ENCODE measurements around the gene KRT78. TPM values are rescaled to one million over a fixed set of nuclear protein-coding genes. Genes with fewer than 3 reads are reported as not detected.

The KRT78 gene
- total and polyA plus RNA-seq, 9 of the 15 experiments (the other 6 are each of a cell fraction or from before 2014, with no cell fraction given): not detected

DNA sequence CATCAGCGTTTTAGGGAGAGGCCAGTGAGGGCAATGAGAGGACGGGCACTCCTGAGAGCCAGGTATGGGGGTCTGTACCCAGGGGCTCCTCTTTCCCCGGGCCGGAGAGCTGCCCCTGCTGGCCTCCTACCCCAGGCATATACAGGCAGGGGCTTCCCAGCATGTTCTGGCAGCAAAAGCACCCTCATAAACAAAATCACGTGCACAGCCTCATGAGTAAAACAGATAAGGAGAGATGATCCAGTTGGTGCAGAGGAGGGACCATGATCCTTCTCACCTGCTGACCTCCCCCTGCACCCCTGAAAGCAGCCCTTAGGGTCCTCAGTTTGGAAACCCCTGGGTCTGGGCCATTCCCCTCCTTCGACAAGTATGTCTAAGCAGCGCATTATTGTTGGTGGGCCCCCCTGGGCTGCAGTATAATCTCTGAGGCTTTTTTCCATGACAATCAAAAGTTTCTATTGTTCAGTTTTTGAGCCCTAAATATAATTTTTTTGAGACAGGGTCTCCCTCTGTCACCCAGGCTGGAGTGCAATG, 29.8 kb downstream of the KRT78 start:
- Histone ChIP-seq H3K4me3 (no peak overlapping the region), H4K20me1 (replicated peaks; ENCODE audit: control insufficient read depth, insufficient read depth, low read length) (no peaks in the 10 kb centered on the region; the same call in 1 of the 2 replicates), H3K9ac (ENCODE audit: insufficient read depth in 1 of 2, low read depth in 2 of 2, low read length in 2 of 2) (peak overlapping the region in 1 of 2 experiments; percentile 55; a peak in 2 of 4 replicates), H3K27ac (ENCODE audit: extremely low read depth, low read depth, low read length) (no peak overlapping the region), H3K9me1 (ENCODE audit: control insufficient read depth, insufficient read depth, low read length) (peaks cover 2% of the 10 kb centered on the region), H3K27me3 (ENCODE audit: control insufficient read depth in 2 of 2, insufficient read depth in 2 of 2, low read length in 2 of 2) (peaks cover 19 to 71% of the 10 kb centered on the region in 2 experiments), H3K9me3 (replicated peaks; ENCODE audit: control insufficient read depth, insufficient read depth, low read depth, low read length) (no peaks in the 10 kb centered on the region), H3K4me1 (replicated peaks in 1 of 2; ENCODE audit: control insufficient read depth in 2 of 2, insufficient read depth in 2 of 2, low read length in 2 of 2) (no peaks in the 10 kb centered on the region; a peak in 2 of 5 replicates), H3K4me2 (ENCODE audit: insufficient read depth, low read length) (no peak overlapping the region), H3K36me3 (ENCODE audit: control insufficient read depth, insufficient read depth, low read length) (no peaks in the 10 kb centered on the region), H2AFZ (ENCODE audit: low read depth, low read length) (no peak overlapping the region), H3K79me2 (ENCODE audit: control insufficient read depth, insufficient read depth, low read length) (no peaks in the 10 kb centered on the region)
- BruUV-seq (replicated peaks): no TSS peak
- in situ Hi-C loops (cut with MboI): no loop called here
- TF ChIP-seq JUNB (CRISPR knock-in tag; conservative IDR thresholded peaks at IDR 0.05): no peak
- TF ChIP-seq KDM2B (CRISPR knock-in tag; IDR thresholded peaks at IDR 0.05): no peak
- peak; percentile 63; the same call in 1 of the 2 replicates for TF ChIP-seq BHLHE40 (IDR thresholded peaks at IDR 0.05; ENCODE audit: low read length)
- DNase-seq (ENCODE audit: extremely low read depth in 1 of 4, low spot score in 3 of 4): no peak
- POLR2A ChIA-PET: no interaction called here
- no peak for FAIRE-seq
- 0% methylated on average over 5 of the region's 7 CpGs for WGBS (ENCODE audit: insufficient coverage, low coverage, missing lambda C conversion rate)
- no peak for ATAC-seq
- intact Hi-C loops (cut with micrococcal nuclease): no loop called here
- CTCF ChIA-PET (ENCODE audit: low intra/inter-chr PET ratio): interaction anchor here (0.6 kb wide), 1 partner anchor 18 kb away, joined by 3 read pairs; no protein-coding TSS in a partner anchor

- in situ Hi-C loops (cut with MboI): no loop called here
- POLR2A ChIA-PET: no interaction called here
Measured at GRCh38 chr12:52818388-52818787, 30.4 kb downstream of the KRT78 start.

More at GRCh38 chr12:52818388-52818787, 30.4 kb downstream of the KRT78 start:
- H3K4me3 ChIP-seq: no peak overlapping the region
- H3K4me1 ChIP-seq (replicated peaks in 1 of 2; ENCODE audit: control insufficient read depth in 2 of 2, insufficient read depth in 2 of 2, low read length in 2 of 2): no peaks in the 10 kb centered on the region; a peak in 3 of 5 replicates
- ATAC-seq: no peak
- BruUV-seq (replicated peaks): no TSS peak
- no peaks in the 10 kb centered on the region for H3K9me3 ChIP-seq (replicated peaks; ENCODE audit: control insufficient read depth, insufficient read depth, low read depth, low read length)
- H3K27ac ChIP-seq (ENCODE audit: extremely low read depth, low read depth, low read length): no peak overlapping the region
- H3K79me2 ChIP-seq (ENCODE audit: control insufficient read depth, insufficient read depth, low read length): no peaks in the 10 kb centered on the region
- H4K20me1 ChIP-seq (replicated peaks; ENCODE audit: control insufficient read depth, insufficient read depth, low read length): no peaks in the 10 kb centered on the region; the same call in 1 of the 2 replicates
- no peak overlapping the region for H3K4me2 ChIP-seq (ENCODE audit: insufficient read depth, low read length)
- no peak for DNase-seq (ENCODE audit: extremely low read depth in 1 of 4, low spot score in 3 of 4)
- no peaks in the 10 kb centered on the region for H3K36me3 ChIP-seq (ENCODE audit: control insufficient read depth, insufficient read depth, low read length)
- TF ChIP-seq CSDE1 (IDR thresholded peaks at IDR 0.05) (no peak), POLR2AphosphoS2 (IDR thresholded peaks at IDR 0.05; ENCODE audit: low read length) (no peak)
- FAIRE-seq: no peak
- no peak overlapping the region for H2AFZ ChIP-seq (ENCODE audit: low read depth, low read length)
- WGBS (ENCODE audit: insufficient coverage, low coverage, missing lambda C conversion rate): 2% methylated on average over 7 of the region's 7 CpGs
- intact Hi-C loops (cut with micrococcal nuclease): no loop called here
- H3K27me3 ChIP-seq (ENCODE audit: control insufficient read depth in 2 of 2, insufficient read depth in 2 of 2, low read length in 2 of 2): peaks cover 19 to 72% of the 10 kb centered on the region in 2 experiments
- H3K9me1 ChIP-seq (ENCODE audit: control insufficient read depth, insufficient read depth, low read length): peaks cover 2% of the 10 kb centered on the region
- CTCF ChIA-PET (ENCODE audit: low intra/inter-chr PET ratio): no interaction called here
- H3K9ac ChIP-seq (ENCODE audit: insufficient read depth in 1 of 2, low read depth in 2 of 2, low read length in 2 of 2): peak overlapping the region in 1 of 2 experiments; percentile 55; a peak in 2 of 4 replicates

All from K562 (cell line).